GM21367 (cell line): Measurements from ENCODE around the gene GLUD2.
"Not testable (repeated sequence)": the region's sequence is repeated elsewhere in the genome, so short reads cannot be mapped to it uniquely, and the experiment has no call there.

ENCODE experiments used
- ATAC-seq: cut with Tn5 transposase; IDR thresholded peaks from one replicate; pipeline ENCODE4 v1.9.1; 2021; ENCODE audit not compliant: unreplicated experiment

Gene GLUD2

GRCh38 chrX:121047441-121048419 is at the start of gene GLUD2:
Gene GLUD2, plus strand, starts transcription at chrX:121047610. Its CDS starts 75 bp downstream, at chrX:121047685.
- ATAC-seq, result not testable (repeated sequence)

- ATAC-seq, result peak; percentile 77
Measured at GRCh38 chrX:120999413-120999812, 48.0 kb upstream of the GLUD2 start.

GRCh38 chrX:121000589-121000988 is 46.8 kb upstream of the GLUD2 start:
- ATAC-seq, result no peak

- no peak for ATAC-seq
Measured at GRCh38 chrX:121008920-121009319, 38.5 kb upstream of the GLUD2 start.

- no peak for ATAC-seq
Measured at GRCh38 chrX:121009764-121010163, 37.6 kb upstream of the GLUD2 start.

GRCh38 chrX:121010218-121010617 is 37.2 kb upstream of the GLUD2 start:
- ATAC-seq, result no peak

GRCh38 chrX:121011254-121011653 is 36.2 kb upstream of the GLUD2 start:
- ATAC-seq, result no peak

GRCh38 chrX:121013897-121014455 is 33.4 kb upstream of the GLUD2 start:
- ATAC-seq, result no peak

GRCh38 chrX:121014826-121015225 is 32.6 kb upstream of the GLUD2 start:
- no peak for ATAC-seq

GRCh38 chrX:121028419-121028818 is 19.0 kb upstream of the GLUD2 start:
- no peak for ATAC-seq

GRCh38 chrX:121030083-121030482 is 17.3 kb upstream of the GLUD2 start:
- no peak for ATAC-seq

GRCh38 chrX:121032531-121032930 is 14.9 kb upstream of the GLUD2 start:
- ATAC-seq, result no peak

GRCh38 chrX:121036137-121036536 is 11.3 kb upstream of the GLUD2 start:
- no peak for ATAC-seq

- no peak for ATAC-seq
Measured at GRCh38 chrX:121036951-121037350, 10.5 kb upstream of the GLUD2 start.

- ATAC-seq, result no peak
Measured at GRCh38 chrX:121050781-121051180, 3.4 kb downstream of the GLUD2 start.

GRCh38 chrX:121052122-121052521 is 4.7 kb downstream of the GLUD2 start:
- no peak for ATAC-seq

- no peak for ATAC-seq
Measured at GRCh38 chrX:121062289-121062688, 14.9 kb downstream of the GLUD2 start.

GRCh38 chrX:121064579-121064978 is 17.2 kb downstream of the GLUD2 start:
- ATAC-seq, result no peak

GRCh38 chrX:121084247-121084646 is 36.8 kb downstream of the GLUD2 start:
- not testable (repeated sequence) for ATAC-seq

- no peak for ATAC-seq
Measured at GRCh38 chrX:121084903-121085611, 37.6 kb downstream of the GLUD2 start.

- no peak for ATAC-seq
Measured at GRCh38 chrX:121085612-121086010, 38.2 kb downstream of the GLUD2 start.

- no peak for ATAC-seq
Measured at GRCh38 chrX:121093011-121093410, 45.6 kb downstream of the GLUD2 start.
